Bronchial epithelial cell (primary cell): ENCODE results near the gene BORCS5. TPM values are rescaled to one million over a fixed set of nuclear protein-coding genes. Genes with fewer than 3 reads are reported as not detected.

ENCODE experiments used
- DNase-seq: peaks from one replicate; pipeline ENCODE4 v3.0.0-alpha.2; 2010; ENCODE audit warnings: low read depth
- FAIRE-seq: peaks from 2 replicates; lab custom pipeline; 2011; peaks lifted over from hg19 to GRCh38; lab: Jason Lieb, UNC
- H3K27me3 ChIP-seq: 2 replicates; pipeline ENCODE4 v1.5.1; 2011; ENCODE audit warnings: low read length; ENCODE audit not compliant: control insufficient read depth, insufficient read depth
- H3K36me3 ChIP-seq: 2 replicates; pipeline ENCODE4 v1.5.1; 2011; ENCODE audit warnings: low read length; ENCODE audit not compliant: control insufficient read depth, insufficient read depth
- H3K4me3 ChIP-seq: 2 replicates; pipeline ENCODE4 v1.5.1; 2011; ENCODE audit warnings: mild to moderate bottlenecking, low read depth, low read length, control low read depth
- total RNA-seq: library from RNA; depleted of rRNA; stranded (reverse); fragments of >200 nt; gene quantifications from 2 replicates; pipeline ENCODE4 v1.2.1, GENCODE V29; 2014
- TF ChIP-seq, protein P1 (sequence below): IDR thresholded peaks from 2 replicates; pipeline ENCODE4 v1.5.1; 2011; ENCODE audit warnings: mild to moderate bottlenecking, moderate library complexity, low read length, control low read depth, inconsistent platforms; ENCODE audit not compliant: insufficient read depth, severe bottlenecking

The BORCS5 gene
- total RNA-seq, 1 donor from 2014 or later, result 7.9 TPM

- H3K27me3 ChIP-seq, result no peaks in the 10 kb centered on the region
- no peak for FAIRE-seq
Measured at GRCh38 chr12:12508612-12509011, 151.7 kb downstream of the BORCS5 start.

GRCh38 chr12:12510141-12510540 is 153.3 kb downstream of the BORCS5 start:
- H3K4me3 ChIP-seq, result no peak overlapping the region
- DNase-seq (peak; percentile 98), FAIRE-seq (peak; percentile 75)
- no peaks in the 10 kb centered on the region for H3K36me3 ChIP-seq
- TF ChIP-seq, protein P1, sequence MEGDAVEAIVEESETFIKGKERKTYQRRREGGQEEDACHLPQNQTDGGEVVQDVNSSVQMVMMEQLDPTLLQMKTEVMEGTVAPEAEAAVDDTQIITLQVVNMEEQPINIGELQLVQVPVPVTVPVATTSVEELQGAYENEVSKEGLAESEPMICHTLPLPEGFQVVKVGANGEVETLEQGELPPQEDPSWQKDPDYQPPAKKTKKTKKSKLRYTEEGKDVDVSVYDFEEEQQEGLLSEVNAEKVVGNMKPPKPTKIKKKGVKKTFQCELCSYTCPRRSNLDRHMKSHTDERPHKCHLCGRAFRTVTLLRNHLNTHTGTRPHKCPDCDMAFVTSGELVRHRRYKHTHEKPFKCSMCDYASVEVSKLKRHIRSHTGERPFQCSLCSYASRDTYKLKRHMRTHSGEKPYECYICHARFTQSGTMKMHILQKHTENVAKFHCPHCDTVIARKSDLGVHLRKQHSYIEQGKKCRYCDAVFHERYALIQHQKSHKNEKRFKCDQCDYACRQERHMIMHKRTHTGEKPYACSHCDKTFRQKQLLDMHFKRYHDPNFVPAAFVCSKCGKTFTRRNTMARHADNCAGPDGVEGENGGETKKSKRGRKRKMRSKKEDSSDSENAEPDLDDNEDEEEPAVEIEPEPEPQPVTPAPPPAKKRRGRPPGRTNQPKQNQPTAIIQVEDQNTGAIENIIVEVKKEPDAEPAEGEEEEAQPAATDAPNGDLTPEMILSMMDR, result no peak
- H3K27me3 ChIP-seq, result no peaks in the 10 kb centered on the region

More at GRCh38 chr12:12508612-12509011, 151.7 kb downstream of the BORCS5 start:
- TF ChIP-seq, protein P1, result no peak
- no peak overlapping the region for H3K4me3 ChIP-seq
- no peaks in the 10 kb centered on the region for H3K36me3 ChIP-seq
- DNase-seq, result peak; percentile 80

DNA sequence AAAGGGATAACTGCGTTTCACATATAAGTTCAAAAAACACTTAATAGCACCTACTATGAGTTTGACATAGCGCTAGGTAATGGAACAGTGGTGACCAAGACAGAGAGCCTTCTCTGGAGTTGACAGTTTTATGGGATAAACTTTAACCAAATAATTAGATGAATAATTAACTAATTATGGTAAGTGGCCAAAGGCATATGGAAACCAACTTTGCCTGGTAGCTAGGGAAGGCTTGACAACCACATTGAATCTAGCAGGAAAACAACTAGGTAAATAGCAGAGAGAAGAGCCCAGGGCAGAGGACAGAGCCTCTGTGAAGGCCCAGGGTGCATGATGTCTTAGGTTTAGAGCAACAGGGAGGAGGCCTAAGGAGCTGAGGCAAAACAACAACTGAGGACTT is 153.7 kb downstream of the BORCS5 start:
- DNase-seq, result no peak
- FAIRE-seq, result no peak
- Histone ChIP-seq H3K27me3 (no peaks in the 10 kb centered on the region), H3K36me3 (no peaks in the 10 kb centered on the region), H3K4me3 (no peak overlapping the region)
- TF ChIP-seq, protein P1, result no peak

DNA sequence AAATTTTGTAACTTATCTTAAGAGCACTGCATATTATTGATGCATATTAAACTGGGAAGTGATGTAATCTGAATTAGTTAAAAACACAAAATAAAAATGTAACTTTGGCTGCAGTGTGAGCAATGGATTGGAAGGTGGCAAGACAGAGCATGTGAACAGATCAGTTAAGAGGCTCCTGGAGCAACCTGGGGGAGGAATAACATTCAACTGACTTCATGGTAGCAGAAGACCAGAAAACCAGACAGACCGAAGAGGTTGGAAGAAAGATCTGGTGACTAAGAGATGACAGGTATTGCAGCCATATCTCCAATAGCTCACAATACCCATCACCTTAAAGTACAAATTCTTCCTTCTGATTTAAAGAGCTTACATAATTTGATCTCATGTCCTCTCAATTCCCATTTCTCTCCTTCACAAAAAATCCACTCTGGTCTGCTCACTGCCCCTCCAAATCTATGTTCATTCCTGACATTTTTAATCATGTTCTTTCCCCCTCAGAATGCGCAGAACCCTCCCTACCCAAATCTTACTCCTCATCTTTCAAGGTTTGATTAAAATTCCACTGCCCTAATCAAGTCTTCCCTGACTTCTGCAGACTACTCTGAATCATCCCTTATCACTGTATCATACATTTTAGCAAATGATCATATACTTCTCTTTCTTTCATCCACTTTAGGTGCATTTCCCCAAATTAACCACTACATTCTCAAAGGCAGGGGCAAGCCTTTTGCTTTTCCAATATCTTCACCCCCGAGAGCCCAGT is 154.3 kb downstream of the BORCS5 start:
- no peak overlapping the region for H3K4me3 ChIP-seq
- DNase-seq, result peak; percentile 97
- H3K36me3 ChIP-seq, result no peaks in the 10 kb centered on the region
- TF ChIP-seq, protein P1, result no peak
- H3K27me3 ChIP-seq, result no peaks in the 10 kb centered on the region
- FAIRE-seq, result no peak

- TF ChIP-seq, protein P1, result no peak
- Histone ChIP-seq H3K4me3 (no peak overlapping the region), H3K36me3 (no peaks in the 10 kb centered on the region), H3K27me3 (no peaks in the 10 kb centered on the region)
- DNase-seq (no peak), FAIRE-seq (peak; percentile 73)
Measured at GRCh38 chr12:12511895-12512711, 155.2 kb downstream of the BORCS5 start.
